ENCODE data around the gene PRR22. TPM values are rescaled to one million over a fixed set of nuclear protein-coding genes. Genes with fewer than 3 reads are reported as not detected.

The PRR22 gene
- total RNA-seq, 3 donors from 2014 or later (not counting 1 experiment from before 2014, with no cell fraction given), result 2.4 to 5.4 (median 4.2) TPM

DNA sequence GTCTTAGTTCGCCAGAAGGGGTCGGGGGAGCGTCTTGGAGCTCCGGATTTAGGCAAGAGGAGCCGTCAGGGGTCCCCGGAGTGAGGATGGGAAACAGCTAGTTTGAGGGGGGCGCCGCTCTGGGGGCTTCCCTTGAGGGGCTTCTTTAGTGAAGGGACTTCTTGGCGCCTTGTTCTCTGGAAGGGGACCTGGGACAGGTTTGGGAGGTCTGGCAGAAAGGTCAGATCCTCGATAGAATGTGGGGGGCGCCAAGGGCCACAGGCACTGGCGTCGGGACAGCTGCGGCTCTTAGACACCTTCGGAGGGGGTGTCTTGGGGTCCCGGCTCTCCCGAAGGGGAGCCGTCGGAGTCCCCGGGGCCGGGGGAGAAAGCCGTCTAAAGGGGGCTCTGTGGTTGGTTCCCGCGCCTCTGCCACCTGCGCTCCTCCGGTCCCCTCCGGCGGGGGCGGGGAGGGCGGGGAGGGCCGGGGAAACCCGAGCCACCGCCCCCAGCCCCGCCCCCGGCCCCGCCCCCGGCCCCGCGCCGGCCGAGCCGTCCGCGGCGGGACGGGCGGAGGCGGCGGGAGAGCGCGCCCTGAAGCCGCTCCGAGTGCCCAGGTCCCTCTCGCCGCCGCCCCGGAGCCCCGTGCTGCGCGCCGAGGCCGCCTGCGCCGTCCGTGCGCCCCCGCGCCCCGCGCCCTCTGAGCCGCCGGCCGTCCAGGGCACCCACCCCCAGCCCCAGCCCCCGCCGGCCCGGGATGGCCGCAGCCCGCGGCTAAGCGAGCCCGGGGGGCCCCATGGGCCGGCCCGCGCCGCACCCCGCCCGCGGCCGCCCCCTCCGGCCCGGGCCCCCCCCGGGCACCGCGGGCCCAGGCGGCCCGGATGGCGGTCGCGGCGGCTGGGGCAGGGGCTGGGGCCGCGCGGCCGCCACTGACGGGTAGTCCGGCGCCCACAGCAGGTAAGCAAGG lies 20.2 kb upstream of the PRR22 start, which contains the start of gene NRTN:
NRTN (plus strand) TSS at position 552 of the 946 bp plus-strand sequence. CDS start 19,099 bp downstream, outside the sequence.
- intact Hi-C loops (cut with micrococcal nuclease), result loop anchor here (1.0 to 5.0 kb wide), 3 partner anchors 88 to 218 kb away; partner anchors contain the start of gene VMAC
- TF ChIP-seq, protein P1, sequence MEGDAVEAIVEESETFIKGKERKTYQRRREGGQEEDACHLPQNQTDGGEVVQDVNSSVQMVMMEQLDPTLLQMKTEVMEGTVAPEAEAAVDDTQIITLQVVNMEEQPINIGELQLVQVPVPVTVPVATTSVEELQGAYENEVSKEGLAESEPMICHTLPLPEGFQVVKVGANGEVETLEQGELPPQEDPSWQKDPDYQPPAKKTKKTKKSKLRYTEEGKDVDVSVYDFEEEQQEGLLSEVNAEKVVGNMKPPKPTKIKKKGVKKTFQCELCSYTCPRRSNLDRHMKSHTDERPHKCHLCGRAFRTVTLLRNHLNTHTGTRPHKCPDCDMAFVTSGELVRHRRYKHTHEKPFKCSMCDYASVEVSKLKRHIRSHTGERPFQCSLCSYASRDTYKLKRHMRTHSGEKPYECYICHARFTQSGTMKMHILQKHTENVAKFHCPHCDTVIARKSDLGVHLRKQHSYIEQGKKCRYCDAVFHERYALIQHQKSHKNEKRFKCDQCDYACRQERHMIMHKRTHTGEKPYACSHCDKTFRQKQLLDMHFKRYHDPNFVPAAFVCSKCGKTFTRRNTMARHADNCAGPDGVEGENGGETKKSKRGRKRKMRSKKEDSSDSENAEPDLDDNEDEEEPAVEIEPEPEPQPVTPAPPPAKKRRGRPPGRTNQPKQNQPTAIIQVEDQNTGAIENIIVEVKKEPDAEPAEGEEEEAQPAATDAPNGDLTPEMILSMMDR (IDR thresholded peaks at IDR 0.05), result no peak
- no peaks in the 10 kb centered on the region for H3K9me3 ChIP-seq (ENCODE audit: control insufficient read depth, insufficient read depth, low read length)
- WGBS (ENCODE audit: insufficient coverage), result 2% methylated on average over 106 of the region's 107 CpGs
- peak in 1 of 2 donors; percentile 72 for DNase-seq
- Mint-ChIP-seq H3K27me3 (ENCODE audit: low read depth in 2 of 2) (peaks cover 7 to 44% of the 10 kb centered on the region in 2 donors), H3K4me3 (peak within 1 kb of the TSS; percentile 78), H3K9me3 (no peaks in the 10 kb centered on the region), H3K27ac (peak within 1 kb of the TSS; percentile 74 to 91), H3K4me1 (peaks cover 12 to 19% of the 10 kb centered on the region in 2 donors), H3K36me3 (no peaks in the 10 kb centered on the region)
- H3K4me1 ChIP-seq (ENCODE audit: control insufficient read depth, insufficient read depth, low read length), result peaks cover 27% of the 10 kb centered on the region
- peak in 2 of 3 donors; percentile 37 to 41 for ATAC-seq
- H3K27ac ChIP-seq (ENCODE audit: low read length), result no peak within 1 kb of the TSS
- no peak within 1 kb of the TSS for H3K4me3 ChIP-seq (ENCODE audit: low read length)
- no peaks in the 10 kb centered on the region for H3K36me3 ChIP-seq (ENCODE audit: control insufficient read depth, insufficient read depth, low read length)
- peaks cover 39% of the 10 kb centered on the region for H3K27me3 ChIP-seq (ENCODE audit: control insufficient read depth, insufficient read depth, low read length)

DNA sequence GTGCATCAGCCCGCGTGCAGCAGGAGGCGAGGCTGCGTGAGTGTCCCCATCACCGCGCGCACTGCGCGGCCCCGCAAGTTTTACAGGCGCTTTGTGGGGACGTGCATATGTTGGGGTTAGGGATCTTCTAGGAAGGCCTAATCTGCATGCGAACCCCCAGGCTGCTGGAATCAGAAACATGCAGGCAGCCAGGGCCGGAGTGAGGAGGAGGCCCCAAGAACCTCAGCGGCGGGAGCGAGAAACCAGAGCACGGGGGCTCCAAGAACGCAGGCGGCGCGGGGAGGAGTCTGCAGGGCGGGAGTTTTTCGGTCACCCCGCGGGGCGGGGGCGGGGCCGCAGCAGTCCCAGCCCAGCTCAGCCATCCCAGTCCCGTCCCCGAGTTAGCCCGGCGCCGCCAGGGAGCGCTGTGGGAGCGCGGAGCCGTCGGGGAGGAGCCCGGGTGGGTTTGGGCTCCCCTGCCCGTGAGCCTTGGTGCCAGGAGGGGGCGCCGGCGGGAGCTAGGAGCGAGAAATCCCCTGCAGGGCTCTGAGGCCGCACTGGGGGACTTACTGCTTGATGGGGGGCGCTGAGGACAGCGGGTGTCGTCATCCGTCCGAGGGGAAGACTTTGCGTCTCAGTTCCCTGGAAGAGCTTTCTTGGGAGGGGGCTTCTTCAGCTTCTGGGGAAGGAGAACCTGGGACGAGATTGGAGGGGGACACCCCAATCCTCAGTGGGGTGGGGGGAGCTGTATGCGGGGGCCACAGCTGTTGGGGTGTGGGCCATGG lies 19.4 kb upstream of the PRR22 start:
- no peak overlapping the region for H3K27ac ChIP-seq (ENCODE audit: low read length)
- no peaks in the 10 kb centered on the region for H3K36me3 ChIP-seq (ENCODE audit: control insufficient read depth, insufficient read depth, low read length)
- H3K36me3 Mint-ChIP-seq, result no peaks in the 10 kb centered on the region
- under 1% methylated on average over 54 of the region's 54 CpGs for WGBS (ENCODE audit: insufficient coverage)
- H3K27me3 ChIP-seq (ENCODE audit: control insufficient read depth, insufficient read depth, low read length), result peaks cover 39% of the 10 kb centered on the region
- no peaks in the 10 kb centered on the region for H3K9me3 ChIP-seq (ENCODE audit: control insufficient read depth, insufficient read depth, low read length)
- H3K9me3 Mint-ChIP-seq, result no peaks in the 10 kb centered on the region
- peaks cover 27% of the 10 kb centered on the region for H3K4me1 ChIP-seq (ENCODE audit: control insufficient read depth, insufficient read depth, low read length)
- H3K4me3 Mint-ChIP-seq, result peak overlapping the region; percentile 78
- intact Hi-C loops (cut with micrococcal nuclease), result loop anchor here (1.0 to 5.0 kb wide), 3 partner anchors 89 to 218 kb away; partner anchors contain the start of gene VMAC
- peak; percentile 92 to 95 (median 94) for ATAC-seq
- H3K4me3 ChIP-seq (ENCODE audit: low read length), result no peak overlapping the region
- peaks cover 12 to 19% of the 10 kb centered on the region in 2 donors for H3K4me1 Mint-ChIP-seq
- peak overlapping the region; percentile 74 to 91 for H3K27ac Mint-ChIP-seq
- peak; percentile 85 to 96 for DNase-seq
- peaks cover 7 to 50% of the 10 kb centered on the region in 2 donors for H3K27me3 Mint-ChIP-seq (ENCODE audit: low read depth in 2 of 2)
- TF ChIP-seq, protein P1 (IDR thresholded peaks at IDR 0.05), result peak; percentile 87

- Histone ChIP-seq H3K9me3 (ENCODE audit: control insufficient read depth, insufficient read depth, low read length) (no peaks in the 10 kb centered on the region), H3K4me3 (ENCODE audit: low read length) (no peak overlapping the region), H3K27ac (ENCODE audit: low read length) (no peak overlapping the region), H3K27me3 (ENCODE audit: control insufficient read depth, insufficient read depth, low read length) (peaks cover 39% of the 10 kb centered on the region), H3K4me1 (ENCODE audit: control insufficient read depth, insufficient read depth, low read length) (peaks cover 27% of the 10 kb centered on the region), H3K36me3 (ENCODE audit: control insufficient read depth, insufficient read depth, low read length) (no peaks in the 10 kb centered on the region)
- Mint-ChIP-seq H3K27me3 (ENCODE audit: low read depth in 2 of 2) (peaks cover 7 to 54% of the 10 kb centered on the region in 2 donors), H3K36me3 (no peaks in the 10 kb centered on the region), H3K27ac (peak overlapping the region in 1 of 2 donors; percentile 91), H3K9me3 (no peaks in the 10 kb centered on the region), H3K4me3 (peak overlapping the region; percentile 78), H3K4me1 (peaks cover 12 to 19% of the 10 kb centered on the region in 2 donors)
- intact Hi-C loops (cut with micrococcal nuclease), result loop anchor here (5.0 kb wide), 1 partner anchor 219 kb away; no protein-coding TSS in a partner anchor
- 20% methylated on average over 8 of the region's 8 CpGs for WGBS (ENCODE audit: insufficient coverage)
- DNase-seq, result no peak
- ATAC-seq, result no peak
- TF ChIP-seq, protein P1 (IDR thresholded peaks at IDR 0.05), result no peak
Observed at GRCh38 chr19:5803441-5803751, 18.9 kb upstream of the PRR22 start.

All from natural killer cell (primary cell).